Measurements from ENCODE around the gene TREX2. TPM values are rescaled to one million over a fixed set of nuclear protein-coding genes. Genes with fewer than 3 reads are reported as not detected.

TREX2 gene
- total and polyA plus RNA-seq, 2 experiments from 2014 or later: 0.60 to 1.3 TPM

DNA sequence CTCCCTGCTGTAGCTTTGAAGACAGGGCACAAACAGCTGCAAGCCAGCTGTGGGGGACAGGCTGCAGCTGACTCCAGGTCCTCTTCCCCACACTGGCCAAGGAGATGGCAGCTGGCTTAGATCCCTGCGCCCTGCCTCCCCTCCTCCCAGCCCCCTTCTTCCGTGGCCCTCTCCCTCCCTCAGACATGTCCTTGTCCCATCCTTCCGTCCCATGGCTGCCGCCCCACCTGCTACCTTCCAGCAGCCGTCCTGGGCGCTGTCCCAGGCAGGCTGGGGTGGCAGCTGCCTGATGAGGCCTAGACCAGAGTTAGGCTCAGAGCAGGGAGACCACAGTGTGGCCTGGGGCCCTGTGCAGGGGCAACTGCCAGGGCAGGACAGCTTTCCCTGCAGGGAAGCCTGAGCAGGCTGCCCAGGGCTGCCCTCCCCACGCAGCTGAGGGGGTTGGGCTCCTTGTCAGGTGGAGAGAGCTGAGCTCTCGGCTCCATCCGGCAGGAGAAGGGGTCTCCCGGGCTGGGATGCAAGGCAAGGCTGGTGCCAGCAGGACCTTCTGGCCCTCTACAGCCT lies 45.6 kb upstream of the TREX2 start:
- Histone ChIP-seq H3K27me3 (no peaks in the 10 kb centered on the region), H4K20me1 (ENCODE audit: insufficient read depth, poor library complexity, severe bottlenecking) (no peaks in the 10 kb centered on the region), H3K4me2 (peak overlapping the region; percentile 20), H3K79me2 (no peaks in the 10 kb centered on the region), H3K9me3 (ENCODE audit: low read depth) (no peaks in the 10 kb centered on the region), H3K4me3 (no peak overlapping the region), H3K4me1 (ENCODE audit: insufficient read depth) (peaks cover 25% of the 10 kb centered on the region), H3K27ac (peak overlapping the region; percentile 80), H3K36me3 (replicated peaks; ENCODE audit: insufficient read depth, low read depth) (no peaks in the 10 kb centered on the region), H2AFZ (no peak overlapping the region), H3K9me2 (replicated peaks; ENCODE audit: insufficient read depth) (no peaks in the 10 kb centered on the region)
- no peak for DNase-seq (ENCODE audit: low spot score)
- WGBS (ENCODE audit: low lambda C conversion rate, missing lambda C conversion rate): 63% methylated on average over 10 of the region's 10 CpGs
- no peak for TF ChIP-seq EZH2 (IDR thresholded peaks at IDR 0.05; ENCODE audit: borderline replicate concordance)
- TF ChIP-seq CTCF (IDR thresholded peaks at IDR 0.05; ENCODE audit: poor library complexity): no peak
- no peak for TF ChIP-seq EZH2phosphoT487 (IDR thresholded peaks at IDR 0.05; ENCODE audit: low read depth, severe bottlenecking, unreplicated experiment)

- DNase-seq (ENCODE audit: low spot score): no peak
- Histone ChIP-seq H3K27me3 (no peaks in the 10 kb centered on the region), H3K9me3 (ENCODE audit: low read depth) (no peaks in the 10 kb centered on the region), H3K4me3 (no peak overlapping the region), H3K9me2 (replicated peaks; ENCODE audit: insufficient read depth) (no peaks in the 10 kb centered on the region), H3K36me3 (replicated peaks; ENCODE audit: insufficient read depth, low read depth) (no peaks in the 10 kb centered on the region), H3K27ac (peak overlapping the region; percentile 80), H4K20me1 (ENCODE audit: insufficient read depth, poor library complexity, severe bottlenecking) (no peaks in the 10 kb centered on the region), H2AFZ (no peak overlapping the region), H3K4me1 (ENCODE audit: insufficient read depth) (peaks cover 25% of the 10 kb centered on the region), H3K4me2 (no peak overlapping the region), H3K79me2 (no peaks in the 10 kb centered on the region)
- 85% methylated on average over 20 of the region's 20 CpGs for WGBS (ENCODE audit: low lambda C conversion rate, missing lambda C conversion rate)
- TF ChIP-seq EZH2 (IDR thresholded peaks at IDR 0.05; ENCODE audit: borderline replicate concordance) (no peak), CTCF (IDR thresholded peaks at IDR 0.05; ENCODE audit: poor library complexity) (no peak), EZH2phosphoT487 (IDR thresholded peaks at IDR 0.05; ENCODE audit: low read depth, severe bottlenecking, unreplicated experiment) (no peak)
Observed at GRCh38 chrX:153490217-153490930, 44.5 kb upstream of the TREX2 start.

DNA sequence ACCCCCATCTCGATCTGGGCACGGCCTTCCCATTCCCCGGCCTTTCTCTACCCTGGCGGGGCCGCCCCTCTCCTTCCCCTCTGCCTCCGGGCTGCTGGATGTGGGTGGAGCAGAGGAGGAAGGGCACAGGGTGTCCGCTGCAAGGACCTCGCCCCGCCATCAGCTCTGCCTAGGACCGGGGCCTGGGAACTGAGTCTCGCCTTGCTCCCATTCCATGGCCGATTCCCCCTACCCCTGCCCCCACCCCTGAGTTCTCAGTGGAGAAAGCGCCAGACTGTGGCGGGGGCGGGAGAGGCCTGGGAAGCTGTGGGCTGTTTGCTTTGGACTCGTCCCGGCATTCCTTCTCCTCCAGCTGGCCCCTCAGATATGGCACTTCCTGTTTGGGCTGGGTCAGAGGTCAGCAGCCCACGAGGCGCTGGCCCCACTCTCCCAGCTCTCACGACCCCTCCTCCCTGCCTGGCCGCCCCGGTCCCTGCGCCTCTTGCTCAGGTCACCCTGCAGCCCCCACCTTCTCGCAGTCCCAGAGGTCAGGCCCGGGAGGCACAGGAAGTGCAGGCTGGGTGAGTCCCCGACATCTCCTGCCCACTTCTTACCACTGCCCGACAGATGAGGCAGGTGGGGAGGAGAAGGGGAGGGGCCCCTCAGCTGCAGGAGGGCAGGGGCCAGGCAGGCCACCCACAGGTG lies 42.5 kb upstream of the TREX2 start:
- no peaks in the 10 kb centered on the region for H4K20me1 ChIP-seq (ENCODE audit: insufficient read depth, poor library complexity, severe bottlenecking)
- H2AFZ ChIP-seq: no peak overlapping the region
- no peaks in the 10 kb centered on the region for H3K79me2 ChIP-seq
- no peak overlapping the region for H3K4me3 ChIP-seq
- H3K27me3 ChIP-seq: no peaks in the 10 kb centered on the region
- no peak overlapping the region for H3K4me2 ChIP-seq
- peak; percentile 32 for DNase-seq (ENCODE audit: low spot score)
- H3K36me3 ChIP-seq (replicated peaks; ENCODE audit: insufficient read depth, low read depth): no peaks in the 10 kb centered on the region
- H3K9me3 ChIP-seq (ENCODE audit: low read depth): no peaks in the 10 kb centered on the region
- H3K4me1 ChIP-seq (ENCODE audit: insufficient read depth): peaks cover 25% of the 10 kb centered on the region
- TF ChIP-seq EZH2 (IDR thresholded peaks at IDR 0.05; ENCODE audit: borderline replicate concordance): no peak
- no peak for TF ChIP-seq EZH2phosphoT487 (IDR thresholded peaks at IDR 0.05; ENCODE audit: low read depth, severe bottlenecking, unreplicated experiment)
- no peak for TF ChIP-seq CTCF (IDR thresholded peaks at IDR 0.05; ENCODE audit: poor library complexity)
- peak overlapping the region; percentile 40 for H3K27ac ChIP-seq
- 64% methylated on average over 22 of the region's 27 CpGs for WGBS (ENCODE audit: low lambda C conversion rate, missing lambda C conversion rate)
- no peaks in the 10 kb centered on the region for H3K9me2 ChIP-seq (replicated peaks; ENCODE audit: insufficient read depth)

All from hepatocyte (in vitro differentiated cells).